Psoas muscle (tissue), 8 donors: ENCODE measurements around the gene TCTN3. TPM values are rescaled to one million over a fixed set of nuclear protein-coding genes. Genes with fewer than 3 reads are reported as not detected.
"Not testable (repeated sequence)": the region's sequence is repeated elsewhere in the genome, so short reads cannot be mapped to it uniquely, and the experiment has no call there.

ENCODE experiments used
- ATAC-seq, 4 donors: fragments of 200-7000 bp; cut with Tn5 transposase; one replicate each; pipeline ENCODE4 v1.9.1; 2020; ENCODE audit warnings: moderate library complexity in 3 of 4, mild to moderate bottlenecking in 2 of 4
- DNase-seq, 2 donors: peaks; one replicate each; pipeline ENCODE4 v3.0.0-alpha.2; 2020
- H3K27ac ChIP-seq: fragments of 200-600 bp; one replicate; pipeline ENCODE4 v1.8.0; 2022
- H3K27me3 ChIP-seq, 3 donors: fragments of 200-600 bp in 1 of 3; one replicate each; pipeline versions ENCODE4 v1.6.1 to v1.8.0; 2013 to 2022; ENCODE audit warnings: low read length in 2 of 3, mild to moderate bottlenecking in 2 of 3, moderate library complexity in 1 of 3; ENCODE audit not compliant: insufficient read depth in 3 of 3
- H3K36me3 ChIP-seq, 2 donors: fragments of 200-600 bp in 1 of 2; one replicate each; pipeline versions ENCODE4 v1.6.1 to v1.8.0; 2013 to 2022; ENCODE audit warnings: low read depth in 1 of 2, mild to moderate bottlenecking in 1 of 2, moderate library complexity in 1 of 2; ENCODE audit not compliant: insufficient read depth in 1 of 2
- H3K4me1 ChIP-seq: fragments of 200-600 bp; one replicate; pipeline ENCODE4 v1.8.0; 2022
- H3K4me3 ChIP-seq: fragments of 200-600 bp; one replicate; pipeline ENCODE4 v1.8.0; 2022; ENCODE audit warnings: mild to moderate bottlenecking
- H3K9me3 ChIP-seq: fragments of 200-600 bp; one replicate; pipeline ENCODE4 v1.8.0; 2022
- CTCF ChIP-seq: fragments of 200-600 bp; IDR thresholded peaks from one replicate; pipeline ENCODE4 v1.8.0; 2022; ENCODE audit warnings: antibody characterized with exemption
- WGBS, 3 donors: extraction: QIAGEN DNeasy Blood & Tissue Kit; methylation state at CpG; one replicate each; pipeline versions ENCODE4 v1.1.6 to v1.1.7; 2013; 5-methylcytosine and 5-hydroxymethylcytosine counted together
- intact Hi-C, 2 donors: fragments of 100-400 bp; cut with DNase I; formaldehyde crosslinking; loops; one replicate each; pipeline versions ENCODE4 v1.11.0 to v1.14.2; 2022
- polyA plus RNA-seq, 3 donors: library from polyadenylated mRNA; stranded (reverse); fragments of 200-250 nt; gene quantifications; one replicate each; pipeline ENCODE4 v1.2.3, GENCODE V29; 2013
- total RNA-seq, 4 donors: library from RNA; stranded (reverse); fragmentation: NEBNext Ultra II Directional in 2 of 4; extraction: Animal tissue kit (Norgen Biotek cat#: 25700) in 2 of 4; gene quantifications; one replicate each; pipeline versions ENCODE4 v1.2.1 to v1.2.4, GENCODE V29; 2021 to 2023
- donor health status: healthy with polysubstance abuse.
- donor health status: DM: no; HTN: no; CAD: no; lungs with moderate emphysema.
- donor health status: Bipolar disorder and iron deficiency.
- donor health status: healthy.
- donor health status: DM: yes; HTN: yes; CAD: no.
- donor health status: DM: no; HTN: no; CAD: no.
- donor health status: DM: no; HTN: no; CAD: no.
- donor health status: DM: yes; HTN: yes; CAD: no.

TCTN3 gene
- total and polyA plus RNA-seq, 7 donors, result 6.0 to 14.2 (median 9.5) TPM

- no peak for TF ChIP-seq CTCF
- H3K4me3 ChIP-seq, result no peak overlapping the region
- H3K9me3 ChIP-seq, result no peaks in the 10 kb centered on the region
- no peak overlapping the region for H3K27ac ChIP-seq
- H3K4me1 ChIP-seq, result no peaks in the 10 kb centered on the region
- intact Hi-C loops, result no loop called here
- no peaks in the 10 kb centered on the region for H3K36me3 ChIP-seq
- no peak for ATAC-seq
- 85 to 94% (median 92%) methylated on average over 3 of the region's 3 CpGs for WGBS, 3 donors
- DNase-seq, result no peak
- no peaks in the 10 kb centered on the region for H3K27me3 ChIP-seq
These were observed 45.3 kb upstream of the TCTN3 start for GRCh38 chr10:95739056-95739455.

DNA sequence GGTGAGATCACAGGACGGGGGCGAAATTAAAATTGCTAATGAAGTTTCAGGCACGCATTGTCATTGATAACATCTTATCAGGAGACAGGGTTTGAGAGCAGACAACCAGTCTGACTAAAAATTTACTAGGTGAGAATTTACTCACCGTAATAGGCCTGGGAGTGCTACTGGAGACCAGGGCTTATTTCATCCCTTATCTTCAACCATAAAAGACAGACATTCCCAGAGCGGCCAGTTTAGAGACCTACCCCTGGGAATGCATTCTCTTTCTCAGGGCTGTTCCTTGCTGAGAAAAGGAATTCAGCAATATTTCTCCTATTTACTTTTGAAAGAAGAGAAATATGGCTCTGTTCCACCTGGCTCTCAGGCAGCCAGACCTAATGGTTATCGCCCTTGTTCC, 39.2 kb upstream of the TCTN3 start:
- H3K9me3 ChIP-seq, DNase-seq, H3K4me1 ChIP-seq, H3K36me3 ChIP-seq, ATAC-seq, H3K4me3 ChIP-seq, H3K27ac ChIP-seq, H3K27me3 ChIP-seq, intact Hi-C loops: not testable (repeated sequence)
- 87 to 94% (median 91%) methylated on average over 6 of the region's 6 CpGs for WGBS, 3 donors

- no peaks in the 10 kb centered on the region for H3K27me3 ChIP-seq
- no peaks in the 10 kb centered on the region for H3K9me3 ChIP-seq
- DNase-seq, result no peak
- no peak overlapping the region for H3K27ac ChIP-seq
- intact Hi-C loops, result no loop called here
- H3K4me1 ChIP-seq, result no peaks in the 10 kb centered on the region
- no peak for TF ChIP-seq CTCF
- 65 to 84% (median 79%) methylated on average over 1 of the region's 1 CpG for WGBS, 3 donors
- no peak for ATAC-seq
- H3K4me3 ChIP-seq, result no peak overlapping the region
- no peaks in the 10 kb centered on the region for H3K36me3 ChIP-seq
These were observed 36.5 kb upstream of the TCTN3 start for GRCh38 chr10:95730233-95730632.

DNA sequence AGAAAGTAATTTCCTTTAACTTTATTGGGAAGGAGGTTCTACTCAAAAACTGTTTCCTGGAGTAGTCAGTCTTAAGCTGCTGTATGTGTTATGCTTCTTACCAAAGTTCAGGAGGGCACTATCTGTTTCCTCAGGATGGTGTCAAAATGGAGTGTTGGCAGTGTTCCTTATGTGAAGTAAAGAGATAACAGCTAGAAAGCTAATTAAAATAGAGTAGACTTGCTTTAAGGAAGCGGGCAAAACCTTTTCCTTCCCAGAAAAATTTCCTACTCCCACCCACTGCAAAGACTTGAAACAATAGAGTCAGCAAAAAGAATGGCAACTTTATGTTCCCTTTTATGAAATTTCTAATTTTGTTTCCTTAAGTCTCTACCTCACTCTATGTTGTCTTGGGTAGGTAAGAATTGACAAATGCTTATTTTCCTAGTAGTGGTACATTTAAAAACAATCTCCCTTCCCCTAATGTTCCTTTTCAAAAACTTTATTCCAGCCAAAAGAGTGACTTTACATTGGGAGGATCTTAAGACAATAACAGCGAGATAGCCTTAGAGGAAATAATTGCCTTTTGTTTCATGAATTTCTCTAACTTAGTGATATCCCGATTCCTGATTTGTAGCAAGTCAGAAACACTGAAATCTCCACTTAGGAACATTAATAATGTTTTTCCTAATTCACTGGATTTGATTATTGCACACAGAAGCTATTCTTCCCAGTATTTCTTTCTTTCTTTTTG, 35.8 kb upstream of the TCTN3 start:
- Histone ChIP-seq H3K4me3 (no peak overlapping the region), H3K27ac (no peak overlapping the region), H3K27me3 (no peaks in the 10 kb centered on the region), H3K36me3 (no peaks in the 10 kb centered on the region), H3K4me1 (no peaks in the 10 kb centered on the region), H3K9me3 (no peaks in the 10 kb centered on the region)
- DNase-seq, result no peak
- WGBS, 3 donors, result 62 to 80% (median 80%) methylated on average over 3 of the region's 3 CpGs
- TF ChIP-seq CTCF, result no peak
- intact Hi-C loops, result no loop called here
- no peak for ATAC-seq

- Histone ChIP-seq H3K9me3 (no peaks in the 10 kb centered on the region), H3K27me3 (no peaks in the 10 kb centered on the region), H3K4me3 (no peak overlapping the region), H3K27ac (no peak overlapping the region), H3K4me1 (no peaks in the 10 kb centered on the region), H3K36me3 (no peaks in the 10 kb centered on the region)
- intact Hi-C loops, result no loop called here
- DNase-seq, result no peak
- ATAC-seq, result no peak
- WGBS, 3 donors, result 17 to 24% (median 20%) methylated on average over 4 of the region's 4 CpGs
- no peak for TF ChIP-seq CTCF
These were observed 34.8 kb upstream of the TCTN3 start for GRCh38 chr10:95728526-95728925.

GRCh38 chr10:95722496-95722895, 28.8 kb upstream of the TCTN3 start:
- H3K27ac ChIP-seq, H3K27me3 ChIP-seq, H3K4me1 ChIP-seq, DNase-seq, ATAC-seq, H3K9me3 ChIP-seq, H3K36me3 ChIP-seq, intact Hi-C loops, H3K4me3 ChIP-seq: not testable (repeated sequence)
- 78 to 84% (median 79%) methylated on average over 4 of the region's 4 CpGs for WGBS, 3 donors

- H3K27ac ChIP-seq, H3K4me3 ChIP-seq, H3K36me3 ChIP-seq, H3K4me1 ChIP-seq, H3K27me3 ChIP-seq, intact Hi-C loops, H3K9me3 ChIP-seq, ATAC-seq, DNase-seq: not testable (repeated sequence)
- WGBS, 3 donors, result 70 to 75% (median 72%) methylated on average over 7 of the region's 7 CpGs
These were observed 27.0 kb upstream of the TCTN3 start for GRCh38 chr10:95720745-95721144.
